Heart left ventricle (tissue), 13 donors: ENCODE measurements around the gene PI4KA.

Experiments used
- POLR2A ChIP-seq, 2 donors: fragments of 450-650 bp; IDR thresholded peaks; one replicate each; pipeline ENCODE4 v1.6.1; 2017; ENCODE audit warnings: antibody characterized with exemption in 2 of 2, mild to moderate bottlenecking in 2 of 2, moderate library complexity in 2 of 2
- TF ChIP-seq, protein P1 (sequence below), 12 donors: fragments of 200-600 bp; sonication (generic) in 4 of 12; IDR thresholded peaks; one replicate each; pipeline versions ENCODE4 v1.5.0 to v1.8.0; 2018 to 2022; ENCODE audit warnings: antibody characterized with exemption in 12 of 12, mild to moderate bottlenecking in 5 of 12
- donor health status: ischemic (EF 13 %, LVEDD 7.1; RV severe dilation, severe dysfunction).
- donor health status: DM: no; HTN: yes; CAD: no.
- donor health status: DM: no; HTN: no; CAD: no.
- donor health status: ischemic (EF 25% LVEDD 6.9; RV normal size, moderate dysfunction).
- donor health status: ischemic (EF 25% LVEDD 5.7; RV mildly dilated, moderate dysfunction).
- donor health status: ischemic (EF 35%, LVEDD 5.7; RV mildly dilated, moderate dysfunction).
- donor health status: nonischemic (EF 11% LVEDD 7.7; RV severe dilation, severe dysfunction).
- donor health status: DM: yes; HTN: yes; CAD: no.
- donor health status: PGD.
- donor health status: ischemic (EF 29% LVEDD 5.4; RV normal size, mild dysfunction).
- donor health status: nonischemic (EF 23%, LVEDD 6.1; RV moderate dilation, normal function).

GRCh38 chr22:20847318-20847822 lies 11.2 kb downstream of the PI4KA start:
- TF ChIP-seq, protein P1, sequence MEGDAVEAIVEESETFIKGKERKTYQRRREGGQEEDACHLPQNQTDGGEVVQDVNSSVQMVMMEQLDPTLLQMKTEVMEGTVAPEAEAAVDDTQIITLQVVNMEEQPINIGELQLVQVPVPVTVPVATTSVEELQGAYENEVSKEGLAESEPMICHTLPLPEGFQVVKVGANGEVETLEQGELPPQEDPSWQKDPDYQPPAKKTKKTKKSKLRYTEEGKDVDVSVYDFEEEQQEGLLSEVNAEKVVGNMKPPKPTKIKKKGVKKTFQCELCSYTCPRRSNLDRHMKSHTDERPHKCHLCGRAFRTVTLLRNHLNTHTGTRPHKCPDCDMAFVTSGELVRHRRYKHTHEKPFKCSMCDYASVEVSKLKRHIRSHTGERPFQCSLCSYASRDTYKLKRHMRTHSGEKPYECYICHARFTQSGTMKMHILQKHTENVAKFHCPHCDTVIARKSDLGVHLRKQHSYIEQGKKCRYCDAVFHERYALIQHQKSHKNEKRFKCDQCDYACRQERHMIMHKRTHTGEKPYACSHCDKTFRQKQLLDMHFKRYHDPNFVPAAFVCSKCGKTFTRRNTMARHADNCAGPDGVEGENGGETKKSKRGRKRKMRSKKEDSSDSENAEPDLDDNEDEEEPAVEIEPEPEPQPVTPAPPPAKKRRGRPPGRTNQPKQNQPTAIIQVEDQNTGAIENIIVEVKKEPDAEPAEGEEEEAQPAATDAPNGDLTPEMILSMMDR (IDR thresholded peaks at IDR 0.05) = no peak
- no peak for TF ChIP-seq POLR2A (IDR thresholded peaks at IDR 0.05)
